NCI-H1417 treated with DMSO at 0.1 percent for 48 hours (cell line): Measurements from ENCODE around the gene FOXK2.
"Not testable (repeated sequence)": the region's sequence is repeated elsewhere in the genome, so short reads cannot be mapped to it uniquely, and the experiment has no call there.

ENCODE experiments used
- DNase-seq: peaks from one replicate; lab custom pipeline; 2025; lab: John Stamatoyannopoulos, UW

FOXK2 gene

GRCh38 chr17:82531431-82531881, 11.9 kb downstream of the FOXK2 start:
- DNase-seq = no peak

GRCh38 chr17:82534401-82534812, 14.9 kb downstream of the FOXK2 start:
- no peak for DNase-seq

- no peak for DNase-seq
Observed at GRCh38 chr17:82536512-82537201, 17.1 kb downstream of the FOXK2 start.

GRCh38 chr17:82537228-82537627, 17.7 kb downstream of the FOXK2 start:
- DNase-seq = not testable (repeated sequence)

GRCh38 chr17:82539076-82539475, 19.5 kb downstream of the FOXK2 start:
- not testable (repeated sequence) for DNase-seq

GRCh38 chr17:82542439-82542838, 22.9 kb downstream of the FOXK2 start:
- DNase-seq = no peak

- no peak for DNase-seq
Observed at GRCh38 chr17:82544431-82545070, 25.0 kb downstream of the FOXK2 start.

GRCh38 chr17:82545071-82545462, 25.5 kb downstream of the FOXK2 start:
- DNase-seq = no peak

- DNase-seq = no peak
Observed at GRCh38 chr17:82547981-82548380, 28.4 kb downstream of the FOXK2 start.

GRCh38 chr17:82548681-82549303, 29.3 kb downstream of the FOXK2 start:
- no peak for DNase-seq

- no peak for DNase-seq
Observed at GRCh38 chr17:82551779-82552457, 32.4 kb downstream of the FOXK2 start.

- no peak for DNase-seq
Observed at GRCh38 chr17:82552580-82552979, 33.0 kb downstream of the FOXK2 start.

GRCh38 chr17:82553210-82553930, 33.8 kb downstream of the FOXK2 start:
- DNase-seq = no peak

GRCh38 chr17:82557510-82557909, 38.0 kb downstream of the FOXK2 start:
- not testable (repeated sequence) for DNase-seq

- peak; percentile 77 for DNase-seq
Observed at GRCh38 chr17:82559566-82560251, 40.2 kb downstream of the FOXK2 start.

- DNase-seq = no peak
Observed at GRCh38 chr17:82560252-82560642, 40.7 kb downstream of the FOXK2 start.

- DNase-seq = no peak
Observed at GRCh38 chr17:82560802-82561428, 41.4 kb downstream of the FOXK2 start.

- no peak for DNase-seq
Observed at GRCh38 chr17:82561429-82562035, 42.0 kb downstream of the FOXK2 start.

- not testable (repeated sequence) for DNase-seq
Observed at GRCh38 chr17:82562718-82563220, 43.2 kb downstream of the FOXK2 start.

- no peak for DNase-seq
Observed at GRCh38 chr17:82563318-82563717, 43.8 kb downstream of the FOXK2 start.
